Upper lobe of left lung (tissue), 4 donors: ENCODE results near the gene ZNF526.

Experiments used
- CTCF ChIP-seq, 6 experiments: fragments of 450-650 bp in 4 of 6; fragments of 200-600 bp in 2 of 6; sonication (generic) in 2 of 6; IDR thresholded peaks; one replicate each; pipeline ENCODE4 v1.5.1; 2016 to 2019; ENCODE audit warnings: antibody characterized with exemption in 6 of 6
- POLR2AphosphoS5 ChIP-seq, 2 donors: sonication (generic); formaldehyde crosslinking; IDR thresholded peaks; one replicate each; pipeline ENCODE4 v1.5.1; 2017; ENCODE audit warnings: antibody characterized with exemption in 2 of 2

GRCh38 chr19:42176649-42176989 is 43.5 kb upstream of the ZNF526 start:
- TF ChIP-seq CTCF (IDR thresholded peaks at IDR 0.05) (no peak), POLR2AphosphoS5 (IDR thresholded peaks at IDR 0.05) (no peak)
